ENCODE measurements around the gene DLGAP4.

The DLGAP4 gene

GRCh38 chr20:36407199-36407733, 101.1 kb downstream of the DLGAP4 start:
- 81% methylated on average over 3 of the region's 3 CpGs for WGBS
- Histone ChIP-seq H3K27ac (ENCODE audit: low read length, poor library complexity, severe bottlenecking) (no peak overlapping the region), H2BK12ac (ENCODE audit: low read length in 2 of 2) (no peak overlapping the region), H3K9me3 (ENCODE audit: control insufficient read depth, low read length) (peaks cover 13% of the 10 kb centered on the region), H3K36me3 (ENCODE audit: control insufficient read depth in 1 of 2, insufficient read depth in 2 of 2, low read depth in 1 of 2, low read length in 2 of 2) (no peaks in the 10 kb centered on the region), H2BK5ac (ENCODE audit: low read depth, low read length, poor library complexity, severe bottlenecking) (no peak overlapping the region), H4K8ac (ENCODE audit: low read length) (no peak overlapping the region), H3K27me3 (ENCODE audit: control insufficient read depth in 1 of 2, insufficient read depth in 1 of 2, low read length in 2 of 2) (peaks cover 40 to 42% of the 10 kb centered on the region in 2 experiments), H3K79me1 (replicated peaks; ENCODE audit: low read length, poor library complexity, severe bottlenecking) (no peaks in the 10 kb centered on the region), H3K18ac (ENCODE audit: low read depth in 1 of 2, low read length in 2 of 2) (no peak overlapping the region), H2AFZ (ENCODE audit: low read depth, low read length) (no peak overlapping the region), H2BK120ac (ENCODE audit: low read depth, low read length) (no peak overlapping the region), H3K4me2 (ENCODE audit: low read length, poor library complexity, severe bottlenecking) (no peak overlapping the region), H3K14ac (ENCODE audit: low read length in 2 of 2) (no peak overlapping the region), H2BK15ac (ENCODE audit: low read depth, poor library complexity, severe bottlenecking) (no peak overlapping the region), H3K23ac (ENCODE audit: low read length in 2 of 2) (no peak overlapping the region), H3K4me1 (ENCODE audit: control insufficient read depth, insufficient read depth, low read depth, low read length) (no peaks in the 10 kb centered on the region), H3K4ac (ENCODE audit: low read depth in 1 of 2, low read length in 2 of 2) (no peak overlapping the region), H2AK5ac (ENCODE audit: low read length, severe bottlenecking) (no peak overlapping the region), H3K9ac (ENCODE audit: low read length) (no peak overlapping the region), H3K4me3 (ENCODE audit: insufficient read depth in 1 of 2, low read depth in 1 of 2, low read length in 2 of 2) (no peak overlapping the region), H4K91ac (ENCODE audit: low read length) (no peak overlapping the region)
- peak; percentile 9 for DNase-seq

- H3K23ac ChIP-seq (ENCODE audit: low read length in 2 of 2) = no peak overlapping the region
- H3K9ac ChIP-seq (ENCODE audit: low read length) = no peak overlapping the region
- no peak overlapping the region for H3K4me2 ChIP-seq (ENCODE audit: low read length, poor library complexity, severe bottlenecking)
- no peak overlapping the region for H3K27ac ChIP-seq (ENCODE audit: low read length, poor library complexity, severe bottlenecking)
- no peak overlapping the region for H3K18ac ChIP-seq (ENCODE audit: low read depth in 1 of 2, low read length in 2 of 2)
- no peak overlapping the region for H4K8ac ChIP-seq (ENCODE audit: low read length)
- no peak overlapping the region for H2BK15ac ChIP-seq (ENCODE audit: low read depth, poor library complexity, severe bottlenecking)
- peaks cover 36 to 41% of the 10 kb centered on the region in 2 experiments for H3K27me3 ChIP-seq (ENCODE audit: control insufficient read depth in 1 of 2, insufficient read depth in 1 of 2, low read length in 2 of 2)
- no peaks in the 10 kb centered on the region for H3K36me3 ChIP-seq (ENCODE audit: control insufficient read depth in 1 of 2, insufficient read depth in 2 of 2, low read depth in 1 of 2, low read length in 2 of 2)
- 40% methylated on average over 10 of the region's 10 CpGs for WGBS
- H2AFZ ChIP-seq (ENCODE audit: low read depth, low read length) = no peak overlapping the region
- H4K91ac ChIP-seq (ENCODE audit: low read length) = no peak overlapping the region
- no peak for DNase-seq
- H3K14ac ChIP-seq (ENCODE audit: low read length in 2 of 2) = no peak overlapping the region
- H3K4me1 ChIP-seq (ENCODE audit: control insufficient read depth, insufficient read depth, low read depth, low read length) = no peaks in the 10 kb centered on the region
- peaks cover 7% of the 10 kb centered on the region for H3K9me3 ChIP-seq (ENCODE audit: control insufficient read depth, low read length)
- H3K4me3 ChIP-seq (ENCODE audit: insufficient read depth in 1 of 2, low read depth in 1 of 2, low read length in 2 of 2) = no peak overlapping the region
- no peak overlapping the region for H3K4ac ChIP-seq (ENCODE audit: low read depth in 1 of 2, low read length in 2 of 2)
- no peaks in the 10 kb centered on the region for H3K79me1 ChIP-seq (replicated peaks; ENCODE audit: low read length, poor library complexity, severe bottlenecking)
- no peak overlapping the region for H2BK12ac ChIP-seq (ENCODE audit: low read length in 2 of 2)
- no peak overlapping the region for H2BK5ac ChIP-seq (ENCODE audit: low read depth, low read length, poor library complexity, severe bottlenecking)
- no peak overlapping the region for H2BK120ac ChIP-seq (ENCODE audit: low read depth, low read length)
- no peak overlapping the region for H2AK5ac ChIP-seq (ENCODE audit: low read length, severe bottlenecking)
These were observed 102.1 kb downstream of the DLGAP4 start for GRCh38 chr20:36408219-36408618.

DNA sequence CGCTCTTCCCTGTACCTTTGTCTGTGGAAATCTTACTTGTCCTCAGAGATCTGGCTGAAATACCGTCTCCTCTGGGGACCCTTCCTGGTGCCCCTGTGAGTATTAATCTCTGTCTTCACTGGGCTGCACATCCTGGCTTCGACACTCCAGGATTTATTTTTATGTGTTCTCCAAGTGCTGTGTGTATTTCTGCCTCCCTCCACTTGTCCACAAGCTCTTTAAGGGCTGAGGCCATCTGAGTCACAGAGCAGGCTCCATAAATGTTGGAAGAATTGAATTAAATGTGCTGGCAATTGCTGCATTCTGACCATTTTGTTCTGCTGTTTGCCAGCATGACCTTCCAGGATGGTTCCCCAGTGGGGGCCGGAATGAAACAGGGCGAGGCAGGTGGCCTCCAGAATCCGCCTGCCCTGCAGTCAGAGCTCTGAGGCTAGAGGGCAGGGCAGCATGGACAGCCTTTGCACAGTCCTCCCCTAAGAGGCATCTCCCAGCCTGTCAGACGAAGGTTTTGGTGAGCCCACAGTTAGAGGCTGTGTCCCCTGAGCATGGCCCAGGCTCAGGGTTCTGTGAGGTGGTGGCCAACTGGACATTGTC, 105.8 kb downstream of the DLGAP4 start:
- H3K18ac ChIP-seq (ENCODE audit: low read depth in 1 of 2, low read length in 2 of 2) = no peak overlapping the region
- H3K9me3 ChIP-seq (ENCODE audit: control insufficient read depth, low read length) = no peaks in the 10 kb centered on the region
- no peak overlapping the region for H4K8ac ChIP-seq (ENCODE audit: low read length)
- 75% methylated on average over 7 of the region's 7 CpGs for WGBS
- no peak overlapping the region for H2BK15ac ChIP-seq (ENCODE audit: low read depth, poor library complexity, severe bottlenecking)
- H3K4ac ChIP-seq (ENCODE audit: low read depth in 1 of 2, low read length in 2 of 2) = no peak overlapping the region
- peak overlapping the region in 1 of 2 experiments; percentile 48 for H3K14ac ChIP-seq (ENCODE audit: low read length in 2 of 2)
- no peak overlapping the region for H3K9ac ChIP-seq (ENCODE audit: low read length)
- no peak overlapping the region for H2BK12ac ChIP-seq (ENCODE audit: low read length in 2 of 2)
- H2AFZ ChIP-seq (ENCODE audit: low read depth, low read length) = no peak overlapping the region
- peak overlapping the region in 1 of 2 experiments; percentile 60 for H3K23ac ChIP-seq (ENCODE audit: low read length in 2 of 2)
- no peak overlapping the region for H4K91ac ChIP-seq (ENCODE audit: low read length)
- no peak overlapping the region for H2AK5ac ChIP-seq (ENCODE audit: low read length, severe bottlenecking)
- H3K27me3 ChIP-seq (ENCODE audit: control insufficient read depth in 1 of 2, insufficient read depth in 1 of 2, low read length in 2 of 2) = peaks cover 39 to 53% of the 10 kb centered on the region in 2 experiments
- no peak overlapping the region for H3K27ac ChIP-seq (ENCODE audit: low read length, poor library complexity, severe bottlenecking)
- H3K36me3 ChIP-seq (ENCODE audit: control insufficient read depth in 1 of 2, insufficient read depth in 2 of 2, low read depth in 1 of 2, low read length in 2 of 2) = no peaks in the 10 kb centered on the region
- H2BK5ac ChIP-seq (ENCODE audit: low read depth, low read length, poor library complexity, severe bottlenecking) = no peak overlapping the region
- H3K79me1 ChIP-seq (replicated peaks; ENCODE audit: low read length, poor library complexity, severe bottlenecking) = no peaks in the 10 kb centered on the region
- H3K4me3 ChIP-seq (ENCODE audit: insufficient read depth in 1 of 2, low read depth in 1 of 2, low read length in 2 of 2) = no peak overlapping the region
- H3K4me2 ChIP-seq (ENCODE audit: low read length, poor library complexity, severe bottlenecking) = no peak overlapping the region
- no peak overlapping the region for H2BK120ac ChIP-seq (ENCODE audit: low read depth, low read length)
- no peak for DNase-seq
- H3K4me1 ChIP-seq (ENCODE audit: control insufficient read depth, insufficient read depth, low read depth, low read length) = no peaks in the 10 kb centered on the region

DNA sequence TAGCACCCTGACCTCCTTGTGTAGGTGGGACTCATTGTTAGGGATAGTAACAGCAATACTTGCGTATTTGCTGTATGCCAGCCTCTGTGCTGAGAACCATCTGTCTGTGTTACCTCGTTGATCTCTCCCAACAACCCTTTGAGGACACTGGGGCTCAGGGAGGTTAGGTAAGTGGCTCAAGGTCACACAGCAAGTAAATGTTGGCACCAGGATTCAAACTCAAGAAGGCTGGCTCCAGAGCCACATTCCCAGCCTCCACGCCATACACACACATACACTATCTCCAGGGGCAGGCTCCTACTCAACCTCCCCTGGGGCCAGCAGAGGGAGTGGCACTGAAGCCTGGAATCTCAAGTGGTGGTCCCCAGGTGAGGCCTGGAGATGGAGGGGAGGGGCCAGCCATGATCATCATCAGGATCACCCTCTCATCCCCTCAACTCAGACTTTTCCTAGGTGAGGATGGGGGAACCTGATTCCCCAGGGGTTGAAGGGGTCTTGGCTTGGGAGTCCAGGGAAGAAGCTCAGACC, 109.4 kb downstream of the DLGAP4 start:
- no peaks in the 10 kb centered on the region for H3K4me1 ChIP-seq (ENCODE audit: control insufficient read depth, insufficient read depth, low read depth, low read length)

More for the DNA sequence above, 109.4 kb downstream of the DLGAP4 start:
- Histone ChIP-seq H2BK15ac (ENCODE audit: low read depth, poor library complexity, severe bottlenecking) (no peak overlapping the region), H2BK12ac (ENCODE audit: low read length in 2 of 2) (no peak overlapping the region), H3K4me2 (ENCODE audit: low read length, poor library complexity, severe bottlenecking) (no peak overlapping the region), H2AK5ac (ENCODE audit: low read length, severe bottlenecking) (no peak overlapping the region), H3K9ac (ENCODE audit: low read length) (no peak overlapping the region), H4K8ac (ENCODE audit: low read length) (no peak overlapping the region), H3K23ac (ENCODE audit: low read length in 2 of 2) (no peak overlapping the region), H4K91ac (ENCODE audit: low read length) (no peak overlapping the region), H3K27ac (ENCODE audit: low read length, poor library complexity, severe bottlenecking) (no peak overlapping the region), H3K36me3 (ENCODE audit: control insufficient read depth in 1 of 2, insufficient read depth in 2 of 2, low read depth in 1 of 2, low read length in 2 of 2) (no peaks in the 10 kb centered on the region), H3K14ac (ENCODE audit: low read length in 2 of 2) (no peak overlapping the region), H3K27me3 (ENCODE audit: control insufficient read depth in 1 of 2, insufficient read depth in 1 of 2, low read length in 2 of 2) (peaks cover 31 to 74% of the 10 kb centered on the region in 2 experiments), H2AFZ (ENCODE audit: low read depth, low read length) (no peak overlapping the region), H3K18ac (ENCODE audit: low read depth in 1 of 2, low read length in 2 of 2) (no peak overlapping the region), H2BK5ac (ENCODE audit: low read depth, low read length, poor library complexity, severe bottlenecking) (no peak overlapping the region), H3K79me1 (replicated peaks; ENCODE audit: low read length, poor library complexity, severe bottlenecking) (no peaks in the 10 kb centered on the region), H2BK120ac (ENCODE audit: low read depth, low read length) (no peak overlapping the region), H3K4ac (ENCODE audit: low read depth in 1 of 2, low read length in 2 of 2) (no peak overlapping the region), H3K4me3 (ENCODE audit: insufficient read depth in 1 of 2, low read depth in 1 of 2, low read length in 2 of 2) (no peak overlapping the region), H3K9me3 (ENCODE audit: control insufficient read depth, low read length) (peaks cover 9% of the 10 kb centered on the region)
- 63% methylated on average over 2 of the region's 3 CpGs for WGBS
- no peak for DNase-seq
